Right atrium auricular region (tissue), 2 donors: Measurements from ENCODE around the gene TET2. TPM values are rescaled to one million over a fixed set of nuclear protein-coding genes. Genes with fewer than 3 reads are reported as not detected.

Source experiments
- DNase-seq: peaks from one replicate; pipeline ENCODE4 v3.0.0-alpha.2; 2019; ENCODE audit warnings: low spot score
- H3K27ac ChIP-seq, 2 donors: fragments of 200-600 bp; sonication (generic); 1 replicate in 1 of 2; 2 replicates in 1 of 2; pipeline ENCODE4 v1.5.1; 2016 to 2019
- H3K27me3 ChIP-seq, 2 donors: fragments of 200-600 bp; sonication (generic); one replicate each; pipeline versions ENCODE4 v1.5.1 to v1.6.0; 2017 to 2019
- H3K36me3 ChIP-seq: fragments of 200-600 bp; sonication (generic); one replicate; pipeline ENCODE4 v1.5.1; 2016
- H3K4me1 ChIP-seq, 2 donors: fragments of 200-600 bp; sonication (generic); one replicate each; pipeline versions ENCODE4 v1.5.1 to v1.6.0; 2017 to 2019
- H3K4me3 ChIP-seq, 2 donors: fragments of 200-600 bp; sonication (generic); 1 replicate in 1 of 2; 2 replicates in 1 of 2; pipeline ENCODE4 v1.5.1; 2017 to 2019; ENCODE audit warnings: mild to moderate bottlenecking in 1 of 2, moderate library complexity in 1 of 2
- H3K9me3 ChIP-seq, 2 donors: fragments of 200-600 bp; sonication (generic); one replicate each; pipeline ENCODE4 v1.5.1; 2019
- total RNA-seq, 2 donors: library from RNA; depleted of rRNA; stranded (reverse); fragments of >200 nt; gene quantifications; one replicate each; pipeline ENCODE4 v1.1.0, GENCODE V29; 2016
- TF ChIP-seq, protein P1 (sequence below), 2 donors: fragments of 200-600 bp; sonication (generic); IDR thresholded peaks; one replicate each; pipeline ENCODE4 v1.5.1; 2019; ENCODE audit warnings: antibody characterized with exemption in 2 of 2

TET2 gene
- total RNA-seq, 2 donors from 2014 or later = 15.4 to 16.2 TPM

DNA sequence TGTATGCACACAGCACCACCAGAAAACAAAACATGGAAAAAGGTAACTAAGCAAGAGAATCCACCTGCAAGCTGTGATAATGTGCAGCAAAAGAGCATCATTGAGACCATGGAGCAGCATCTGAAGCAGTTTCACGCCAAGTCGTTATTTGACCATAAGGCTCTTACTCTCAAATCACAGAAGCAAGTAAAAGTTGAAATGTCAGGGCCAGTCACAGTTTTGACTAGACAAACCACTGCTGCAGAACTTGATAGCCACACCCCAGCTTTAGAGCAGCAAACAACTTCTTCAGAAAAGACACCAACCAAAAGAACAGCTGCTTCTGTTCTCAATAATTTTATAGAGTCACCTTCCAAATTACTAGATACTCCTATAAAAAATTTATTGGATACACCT lies 90.2 kb downstream of the TET2 start:
- no peaks in the 10 kb centered on the region for H3K9me3 ChIP-seq
- H3K36me3 ChIP-seq = peaks cover 23% of the 10 kb centered on the region
- peaks cover 0 to 25% of the 10 kb centered on the region in 2 donors for H3K4me1 ChIP-seq
- H3K27ac ChIP-seq = no peak overlapping the region
- no peaks in the 10 kb centered on the region for H3K27me3 ChIP-seq
- H3K4me3 ChIP-seq = no peak overlapping the region
- no peak for DNase-seq
- TF ChIP-seq, protein P1, sequence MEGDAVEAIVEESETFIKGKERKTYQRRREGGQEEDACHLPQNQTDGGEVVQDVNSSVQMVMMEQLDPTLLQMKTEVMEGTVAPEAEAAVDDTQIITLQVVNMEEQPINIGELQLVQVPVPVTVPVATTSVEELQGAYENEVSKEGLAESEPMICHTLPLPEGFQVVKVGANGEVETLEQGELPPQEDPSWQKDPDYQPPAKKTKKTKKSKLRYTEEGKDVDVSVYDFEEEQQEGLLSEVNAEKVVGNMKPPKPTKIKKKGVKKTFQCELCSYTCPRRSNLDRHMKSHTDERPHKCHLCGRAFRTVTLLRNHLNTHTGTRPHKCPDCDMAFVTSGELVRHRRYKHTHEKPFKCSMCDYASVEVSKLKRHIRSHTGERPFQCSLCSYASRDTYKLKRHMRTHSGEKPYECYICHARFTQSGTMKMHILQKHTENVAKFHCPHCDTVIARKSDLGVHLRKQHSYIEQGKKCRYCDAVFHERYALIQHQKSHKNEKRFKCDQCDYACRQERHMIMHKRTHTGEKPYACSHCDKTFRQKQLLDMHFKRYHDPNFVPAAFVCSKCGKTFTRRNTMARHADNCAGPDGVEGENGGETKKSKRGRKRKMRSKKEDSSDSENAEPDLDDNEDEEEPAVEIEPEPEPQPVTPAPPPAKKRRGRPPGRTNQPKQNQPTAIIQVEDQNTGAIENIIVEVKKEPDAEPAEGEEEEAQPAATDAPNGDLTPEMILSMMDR (IDR thresholded peaks at IDR 0.05) = no peak

DNA sequence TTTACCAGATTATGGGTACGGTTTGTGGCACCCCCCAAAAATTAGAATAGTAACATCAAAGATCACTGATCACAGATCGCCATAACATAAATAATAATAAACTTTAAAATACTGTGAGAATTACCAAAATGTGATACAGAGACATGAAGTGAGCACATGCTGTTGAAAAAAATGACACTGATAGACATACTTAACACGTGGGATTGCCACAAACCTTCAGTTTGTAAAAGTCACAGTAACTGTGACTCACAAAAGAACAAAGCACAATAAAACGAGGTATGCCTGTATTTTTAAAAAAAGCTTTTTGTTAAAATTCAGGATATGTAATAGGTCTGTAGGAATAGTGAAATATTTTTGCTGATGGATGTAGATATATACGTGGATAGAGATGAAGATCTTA lies 93.4 kb downstream of the TET2 start:
- Histone ChIP-seq H3K36me3 (peaks cover 15% of the 10 kb centered on the region), H3K27me3 (no peaks in the 10 kb centered on the region), H3K4me3 (no peak overlapping the region), H3K4me1 (peaks cover 0 to 26% of the 10 kb centered on the region in 2 donors), H3K27ac (no peak overlapping the region), H3K9me3 (no peaks in the 10 kb centered on the region)
- DNase-seq = no peak
- TF ChIP-seq, protein P1 (IDR thresholded peaks at IDR 0.05) = no peak

DNA sequence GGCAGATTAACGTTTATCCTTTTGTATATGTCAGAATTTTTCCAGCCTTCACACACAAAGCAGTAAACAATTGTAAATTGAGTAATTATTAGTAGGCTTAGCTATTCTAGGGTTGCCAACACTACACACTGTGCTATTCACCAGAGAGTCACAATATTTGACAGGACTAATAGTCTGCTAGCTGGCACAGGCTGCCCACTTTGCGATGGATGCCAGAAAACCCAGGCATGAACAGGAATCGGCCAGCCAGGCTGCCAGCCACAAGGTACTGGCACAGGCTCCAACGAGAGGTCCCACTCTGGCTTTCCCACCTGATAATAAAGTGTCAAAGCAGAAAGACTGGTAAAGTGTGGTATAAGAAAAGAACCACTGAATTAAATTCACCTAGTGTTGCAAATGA lies 94.8 kb downstream of the TET2 start:
- Histone ChIP-seq H3K9me3 (no peaks in the 10 kb centered on the region), H3K36me3 (peaks cover under 1% of the 10 kb centered on the region), H3K4me1 (peaks cover 0 to 30% of the 10 kb centered on the region in 2 donors), H3K27ac (peak overlapping the region in 1 of 2 donors; percentile 41), H3K27me3 (no peaks in the 10 kb centered on the region), H3K4me3 (no peak overlapping the region)
- TF ChIP-seq, protein P1 (IDR thresholded peaks at IDR 0.05) = no peak
- DNase-seq = no peak

DNA sequence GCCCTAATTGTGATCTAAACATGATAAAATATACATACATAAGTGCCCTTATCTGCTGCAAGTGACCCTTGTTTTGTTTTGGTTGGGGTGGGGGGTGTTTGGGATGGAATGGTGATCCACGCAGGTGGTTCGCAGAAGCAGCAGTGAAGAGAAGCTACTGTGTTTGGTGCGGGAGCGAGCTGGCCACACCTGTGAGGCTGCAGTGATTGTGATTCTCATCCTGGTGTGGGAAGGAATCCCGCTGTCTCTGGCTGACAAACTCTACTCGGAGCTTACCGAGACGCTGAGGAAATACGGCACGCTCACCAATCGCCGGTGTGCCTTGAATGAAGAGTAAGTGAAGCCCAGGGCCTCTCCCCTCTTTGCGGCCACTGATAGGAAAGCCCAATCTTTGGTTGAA lies 96.8 kb downstream of the TET2 start:
- DNase-seq = no peak
- TF ChIP-seq, protein P1 (IDR thresholded peaks at IDR 0.05) = no peak
- Histone ChIP-seq H3K27ac (no peak overlapping the region), H3K9me3 (no peaks in the 10 kb centered on the region), H3K4me1 (peaks cover 0 to 22% of the 10 kb centered on the region in 2 donors), H3K36me3 (no peaks in the 10 kb centered on the region), H3K27me3 (no peaks in the 10 kb centered on the region), H3K4me3 (no peak overlapping the region)

DNA sequence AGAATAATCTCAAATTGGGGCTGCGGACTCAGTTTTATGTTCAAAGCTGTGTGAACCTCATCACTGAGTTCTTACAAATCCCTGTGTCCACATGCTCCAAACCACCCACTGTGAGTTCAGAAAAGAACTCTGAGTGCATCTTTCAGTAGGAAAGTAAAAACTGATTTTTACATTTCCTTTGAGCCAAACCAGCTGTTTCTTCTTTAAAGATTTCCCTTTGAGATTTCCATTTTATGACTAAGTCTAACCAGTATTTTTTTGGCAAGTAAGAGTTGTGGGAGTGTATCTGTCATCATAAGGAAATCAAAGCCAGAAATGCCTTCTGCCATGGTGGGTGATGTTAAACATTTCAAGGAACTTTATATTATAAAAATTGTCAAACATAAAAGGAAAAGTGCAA lies 100.0 kb downstream of the TET2 start:
- no peak overlapping the region for H3K4me3 ChIP-seq
- H3K36me3 ChIP-seq = no peaks in the 10 kb centered on the region
- TF ChIP-seq, protein P1 (IDR thresholded peaks at IDR 0.05) = no peak
- DNase-seq = no peak
- no peaks in the 10 kb centered on the region for H3K9me3 ChIP-seq
- peaks cover 0 to 13% of the 10 kb centered on the region in 2 donors for H3K4me1 ChIP-seq
- no peaks in the 10 kb centered on the region for H3K27me3 ChIP-seq
- no peak overlapping the region for H3K27ac ChIP-seq

DNA sequence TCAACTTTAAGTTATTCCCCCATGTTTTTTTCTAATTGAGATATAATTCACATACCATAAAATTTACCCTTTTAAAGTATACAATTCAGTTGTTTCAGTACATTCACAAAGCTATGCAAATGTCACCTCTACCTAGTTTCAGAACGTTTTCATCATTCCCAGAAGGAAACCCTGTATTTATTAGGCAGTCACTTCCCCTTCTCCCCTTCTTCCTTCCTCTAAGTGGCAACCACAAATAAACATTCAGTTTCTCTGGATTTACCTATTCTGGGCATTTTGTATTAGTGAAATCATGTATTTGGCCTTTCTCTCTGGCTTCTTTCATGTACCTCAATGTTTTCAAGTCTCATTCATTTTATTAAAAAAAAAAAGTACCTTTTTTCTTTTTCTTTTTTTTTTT lies 101.9 kb downstream of the TET2 start:
- TF ChIP-seq, protein P1 (IDR thresholded peaks at IDR 0.05) = no peak
- H3K4me1 ChIP-seq = peaks cover 0 to 10% of the 10 kb centered on the region in 2 donors
- H3K27me3 ChIP-seq = no peaks in the 10 kb centered on the region
- peaks cover 0 to 8% of the 10 kb centered on the region in 2 donors for H3K9me3 ChIP-seq
- no peak for DNase-seq
- H3K27ac ChIP-seq = no peak overlapping the region
- no peaks in the 10 kb centered on the region for H3K36me3 ChIP-seq
- H3K4me3 ChIP-seq = no peak overlapping the region
